ENCODE data around the gene CAMK2A.

DNA sequence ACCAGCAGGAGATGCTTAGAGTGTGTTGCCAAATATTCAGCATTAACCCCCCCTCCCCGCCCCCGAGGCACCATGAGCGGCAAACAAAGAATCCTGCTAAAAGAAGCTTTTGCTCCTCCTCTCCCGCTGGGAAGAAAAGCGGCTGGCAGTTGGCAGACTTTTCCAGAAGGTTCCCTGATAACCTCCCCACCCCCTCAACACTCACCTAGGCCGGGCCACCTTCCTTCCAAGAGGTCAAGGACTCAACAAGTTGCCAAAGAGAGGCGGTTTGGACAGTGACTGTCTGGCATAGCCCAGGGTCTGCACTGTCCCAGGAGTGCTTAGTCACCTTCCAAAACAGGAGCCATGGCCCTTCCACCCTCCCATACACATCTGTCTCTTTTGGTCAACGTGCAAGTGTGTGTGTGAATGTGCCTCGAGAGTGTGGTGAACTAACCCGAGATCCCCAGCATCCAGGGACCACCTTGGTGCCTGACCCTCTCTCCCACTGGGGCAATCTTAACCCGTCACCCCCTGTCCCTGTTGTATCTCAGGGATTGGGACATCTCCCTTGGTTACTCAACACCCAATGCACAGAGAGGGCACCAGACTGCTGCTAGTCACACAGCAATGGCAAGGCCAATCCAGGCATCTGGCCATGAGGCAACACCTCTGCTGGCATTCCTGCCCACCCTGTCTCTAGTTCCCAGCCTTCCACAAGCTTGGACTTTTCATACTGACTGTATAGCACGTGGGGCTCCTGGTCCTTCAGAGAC lies 18.9 kb downstream of the CAMK2A start:
- TF ChIP-seq EZH2phosphoT487 (IDR thresholded peaks at IDR 0.05; ENCODE audit: insufficient read depth, low read depth) (no peak), EZH2 (IDR thresholded peaks at IDR 0.05; ENCODE audit: insufficient read depth, poor library complexity, severe bottlenecking) (no peak)
